MCF 10A (cell line): ENCODE results near the gene ALG2. TPM values are rescaled to one million over a fixed set of nuclear protein-coding genes. Genes with fewer than 3 reads are reported as not detected.

ENCODE experiments used
- BruUV-seq: library from RNA; stranded (reverse); fragments of 400-500 nt; replicated peaks from 2 replicates; lab custom pipeline; 2021; lab: Mats Ljungman, UMichigan
- CTCF ChIA-PET: fragments of 300-600 bp; sonication (Branson Sonifier 250); formaldehyde crosslinking; extraction: SDS; loops from one replicate; lab custom pipeline; 2021; ENCODE audit warnings: antibody characterized with exemption, inconsistent platforms; lab: Yijun Ruan, JAX
- POLR2A ChIA-PET: fragments of 300-600, 350-650 bp; sonication (Branson Sonifier 250); formaldehyde crosslinking; extraction: SDS; loops from one replicate; lab custom pipeline; 2020; ENCODE audit warnings: antibody characterized with exemption, inconsistent platforms; lab: Yijun Ruan, JAX
- DNase-seq: peaks from one replicate; pipeline ENCODE4 v3.0.0-alpha.2; 2018; ENCODE audit not compliant: unreplicated experiment
- H3K27ac Mint-ChIP-seq: one replicate; pipeline ENCODE4 v1.8.0; 2022; ENCODE audit warnings: mild to moderate bottlenecking, low read depth, mixed read lengths; ENCODE audit not compliant: unreplicated experiment
- H3K27me3 Mint-ChIP-seq: one replicate; pipeline ENCODE4 v1.8.0; 2022; ENCODE audit warnings: mixed read lengths; ENCODE audit not compliant: insufficient read depth, unreplicated experiment
- H3K36me3 Mint-ChIP-seq: one replicate; pipeline ENCODE4 v1.8.0; 2022; ENCODE audit warnings: mild to moderate bottlenecking, moderate library complexity, mixed read lengths; ENCODE audit not compliant: insufficient read depth, unreplicated experiment
- H3K4me1 Mint-ChIP-seq: one replicate; pipeline ENCODE4 v1.8.0; 2022; ENCODE audit warnings: mixed read lengths; ENCODE audit not compliant: insufficient read depth, unreplicated experiment
- H3K4me3 Mint-ChIP-seq: one replicate; pipeline ENCODE4 v1.8.0; 2022; ENCODE audit warnings: mild to moderate bottlenecking, moderate library complexity, mixed read lengths; ENCODE audit not compliant: unreplicated experiment
- H3K9me3 Mint-ChIP-seq: one replicate; pipeline ENCODE4 v1.8.0; 2022; ENCODE audit warnings: mixed read lengths; ENCODE audit not compliant: unreplicated experiment
- intact Hi-C: fragments of 100-400 bp; cut with micrococcal nuclease; formaldehyde crosslinking; loops from 2 replicates; pipeline ENCODE4 v1.14.1; 2022
- total RNA-seq: library from RNA; stranded (reverse); gene quantifications from 2 replicates; pipeline ENCODE4 v1.2.3, GENCODE V29; 2022
- TF ChIP-seq, protein P1 (sequence below): fragments of 200-600 bp; IDR thresholded peaks from one replicate; pipeline ENCODE4 v1.8.0; 2022; ENCODE audit warnings: antibody characterized with exemption, mild to moderate bottlenecking; ENCODE audit not compliant: unreplicated experiment

ALG2 gene
- total RNA-seq, 1 experiment from 2014 or later, result 54.7 TPM

DNA sequence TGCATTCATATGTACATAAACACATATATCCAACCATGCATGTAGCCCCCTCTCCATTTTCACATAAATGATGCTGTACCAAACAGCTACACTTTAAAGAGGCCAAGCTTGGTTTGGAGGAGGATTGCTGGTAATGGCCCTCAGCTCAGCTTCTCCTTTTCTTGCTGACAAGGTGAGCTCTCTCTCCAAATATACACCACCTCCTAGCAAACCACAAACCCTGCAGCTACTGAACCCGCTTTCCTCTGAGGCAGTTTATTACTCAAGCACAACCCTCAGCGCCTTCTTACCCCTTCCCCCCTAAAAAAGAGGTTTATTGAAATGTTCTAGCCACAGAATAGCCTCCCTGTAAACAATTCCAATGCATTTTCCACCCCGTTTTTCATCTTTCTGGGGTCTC lies 54.0 kb downstream of the ALG2 start:
- ChIA-PET CTCF (interaction anchor here (0.9 to 1.1 kb wide), 3 partner anchors 15 to 1157 kb away, joined by 3 to 8 read pairs (median 3); no protein-coding TSS in a partner anchor), POLR2A (no interaction called here)
- H3K4me3 Mint-ChIP-seq, result no peak overlapping the region
- H3K27me3 Mint-ChIP-seq, result peaks cover 16% of the 10 kb centered on the region
- BruUV-seq, result no TSS peak
- H3K4me1 Mint-ChIP-seq, result no peaks in the 10 kb centered on the region
- H3K36me3 Mint-ChIP-seq, result no peaks in the 10 kb centered on the region
- no peak for DNase-seq
- TF ChIP-seq, protein P1, sequence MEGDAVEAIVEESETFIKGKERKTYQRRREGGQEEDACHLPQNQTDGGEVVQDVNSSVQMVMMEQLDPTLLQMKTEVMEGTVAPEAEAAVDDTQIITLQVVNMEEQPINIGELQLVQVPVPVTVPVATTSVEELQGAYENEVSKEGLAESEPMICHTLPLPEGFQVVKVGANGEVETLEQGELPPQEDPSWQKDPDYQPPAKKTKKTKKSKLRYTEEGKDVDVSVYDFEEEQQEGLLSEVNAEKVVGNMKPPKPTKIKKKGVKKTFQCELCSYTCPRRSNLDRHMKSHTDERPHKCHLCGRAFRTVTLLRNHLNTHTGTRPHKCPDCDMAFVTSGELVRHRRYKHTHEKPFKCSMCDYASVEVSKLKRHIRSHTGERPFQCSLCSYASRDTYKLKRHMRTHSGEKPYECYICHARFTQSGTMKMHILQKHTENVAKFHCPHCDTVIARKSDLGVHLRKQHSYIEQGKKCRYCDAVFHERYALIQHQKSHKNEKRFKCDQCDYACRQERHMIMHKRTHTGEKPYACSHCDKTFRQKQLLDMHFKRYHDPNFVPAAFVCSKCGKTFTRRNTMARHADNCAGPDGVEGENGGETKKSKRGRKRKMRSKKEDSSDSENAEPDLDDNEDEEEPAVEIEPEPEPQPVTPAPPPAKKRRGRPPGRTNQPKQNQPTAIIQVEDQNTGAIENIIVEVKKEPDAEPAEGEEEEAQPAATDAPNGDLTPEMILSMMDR, result no peak
- H3K27ac Mint-ChIP-seq, result no peak overlapping the region
- intact Hi-C loops, result no loop called here
- H3K9me3 Mint-ChIP-seq, result no peaks in the 10 kb centered on the region

DNA sequence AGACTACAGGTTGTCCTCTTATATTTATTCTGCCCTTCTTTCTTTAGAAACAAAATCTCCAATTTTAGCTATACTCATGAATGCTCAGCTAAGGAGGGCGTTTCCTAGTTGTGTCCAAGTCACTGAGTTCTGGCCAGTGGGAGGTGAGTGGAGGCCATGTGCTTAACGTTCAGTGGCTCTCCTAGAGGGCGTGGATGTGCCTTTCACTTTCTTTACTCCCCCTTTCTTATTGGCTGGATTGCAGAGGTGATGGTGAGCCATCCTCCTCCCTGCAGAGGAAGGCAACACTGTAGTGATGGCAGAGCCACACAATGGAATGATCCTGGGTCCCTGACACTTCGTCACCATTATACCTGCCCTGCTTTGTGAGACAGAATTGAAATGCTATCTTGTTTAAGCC lies 54.6 kb downstream of the ALG2 start:
- no peak overlapping the region for H3K4me3 Mint-ChIP-seq
- peak; percentile 4 for DNase-seq
- H3K4me1 Mint-ChIP-seq, result no peaks in the 10 kb centered on the region
- ChIA-PET CTCF (interaction anchor here (1.0 to 1.1 kb wide), 2 partner anchors 15 to 1056 kb away, joined by 3 to 8 read pairs; no protein-coding TSS in a partner anchor), POLR2A (no interaction called here)
- no TSS peak for BruUV-seq
- no peak overlapping the region for H3K27ac Mint-ChIP-seq
- TF ChIP-seq, protein P1, result no peak
- H3K36me3 Mint-ChIP-seq, result no peaks in the 10 kb centered on the region
- no peaks in the 10 kb centered on the region for H3K9me3 Mint-ChIP-seq
- intact Hi-C loops, result no loop called here
- peaks cover 11% of the 10 kb centered on the region for H3K27me3 Mint-ChIP-seq

Other genes starting within 250 kb of the ALG2 start
- gene TGFBR1, start 116.8 kb downstream of the ALG2 start, total RNA-seq, result 27.6 and 29.4 TPM in 2 replicates
- 238 and 324 TPM in 2 replicates for gene SEC61B, start 340 bp upstream of the ALG2 start, total RNA-seq